Measurements from ENCODE around the gene CBFB.
A peak's percentile ranks its signal among the peaks of the same experiment; 100 is the strongest.
"Not testable (repeated sequence)": the region's sequence is repeated elsewhere in the genome, so short reads cannot be mapped to it uniquely, and the experiment has no call there.

Gene CBFB

GRCh38 chr16:67101311-67102082 is 72.5 kb downstream of the CBFB start:
- no peak for DNase-seq

- DNase-seq = no peak
Measured at GRCh38 chr16:67104061-67104460, 75.1 kb downstream of the CBFB start.

- DNase-seq = no peak
Measured at GRCh38 chr16:67104845-67105244, 75.9 kb downstream of the CBFB start.

GRCh38 chr16:67105246-67105645 is 76.3 kb downstream of the CBFB start:
- DNase-seq = no peak

- DNase-seq = no peak
Measured at GRCh38 chr16:67105881-67106280, 76.9 kb downstream of the CBFB start.

- DNase-seq = no peak
Measured at GRCh38 chr16:67108489-67108888, 79.5 kb downstream of the CBFB start.

- no peak for DNase-seq
Measured at GRCh38 chr16:67108931-67109406, 80.0 kb downstream of the CBFB start.

GRCh38 chr16:67109407-67110135 is 80.6 kb downstream of the CBFB start, which contains the start of gene PHAF1:
Gene PHAF1, plus strand, starts transcription at chr16:67109941. Its CDS starts 235 bp downstream, at chr16:67110176.
- peak; percentile 74 for DNase-seq

- DNase-seq = no peak
Measured at GRCh38 chr16:67111951-67112444, 83.0 kb downstream of the CBFB start.

- no peak for DNase-seq
Measured at GRCh38 chr16:67112591-67113399, 83.8 kb downstream of the CBFB start.

- DNase-seq = no peak
Measured at GRCh38 chr16:67114793-67115192, 85.8 kb downstream of the CBFB start.

GRCh38 chr16:67115639-67116038 is 86.7 kb downstream of the CBFB start:
- no peak for DNase-seq

- DNase-seq = no peak
Measured at GRCh38 chr16:67116388-67117311, 87.7 kb downstream of the CBFB start.

GRCh38 chr16:67117716-67118115 is 88.8 kb downstream of the CBFB start:
- no peak for DNase-seq

- DNase-seq = no peak
Measured at GRCh38 chr16:67120025-67120424, 91.1 kb downstream of the CBFB start.

- not testable (repeated sequence) for DNase-seq
Measured at GRCh38 chr16:67122799-67123198, 93.8 kb downstream of the CBFB start.

- no peak for DNase-seq
Measured at GRCh38 chr16:67128417-67128816, 99.5 kb downstream of the CBFB start.

GRCh38 chr16:67128887-67129286 is 99.9 kb downstream of the CBFB start:
- DNase-seq = no peak

- no peak for DNase-seq
Measured at GRCh38 chr16:67129422-67129821, 100.5 kb downstream of the CBFB start.

- no peak for DNase-seq
Measured at GRCh38 chr16:67137605-67138004, 108.7 kb downstream of the CBFB start.

GRCh38 chr16:67141391-67141790 is 112.4 kb downstream of the CBFB start:
- no peak for DNase-seq

GRCh38 chr16:67142342-67142741 is 113.4 kb downstream of the CBFB start:
- DNase-seq = no peak
